GM15510 (cell line): ENCODE data around the gene SETD3.

Experiments
- POLR2A ChIP-seq: IDR thresholded peaks from 3 replicates; pipeline ENCODE4 v1.6.1; 2011; ENCODE audit warnings: borderline replicate concordance; ENCODE audit not compliant: insufficient read length; ENCODE audit errors: extremely low read depth

Gene SETD3

GRCh38 chr14:99389174-99389826 lies 91.4 kb downstream of the SETD3 start:
- no peak for TF ChIP-seq POLR2A

GRCh38 chr14:99388286-99388685 lies 92.4 kb downstream of the SETD3 start:
- no peak for TF ChIP-seq POLR2A

- TF ChIP-seq POLR2A = no peak
These were observed 92.8 kb downstream of the SETD3 start for GRCh38 chr14:99387880-99388279.

GRCh38 chr14:99384450-99385417 lies 95.9 kb downstream of the SETD3 start:
- no peak for TF ChIP-seq POLR2A

- TF ChIP-seq POLR2A = no peak
These were observed 96.9 kb downstream of the SETD3 start for GRCh38 chr14:99383472-99384449.

GRCh38 chr14:99382781-99383471 lies 97.7 kb downstream of the SETD3 start:
- no peak for TF ChIP-seq POLR2A

GRCh38 chr14:99382071-99382470 lies 98.6 kb downstream of the SETD3 start:
- no peak for TF ChIP-seq POLR2A

GRCh38 chr14:99381688-99382060 lies 99.0 kb downstream of the SETD3 start:
- no peak for TF ChIP-seq POLR2A

GRCh38 chr14:99380991-99381687 lies 99.5 kb downstream of the SETD3 start:
- no peak for TF ChIP-seq POLR2A

GRCh38 chr14:99380402-99380801 lies 100.3 kb downstream of the SETD3 start:
- no peak for TF ChIP-seq POLR2A

GRCh38 chr14:99378782-99379214 lies 101.9 kb downstream of the SETD3 start:
- TF ChIP-seq POLR2A = no peak

GRCh38 chr14:99377951-99378350 lies 102.7 kb downstream of the SETD3 start:
- TF ChIP-seq POLR2A = no peak

- no peak for TF ChIP-seq POLR2A
These were observed 105.7 kb downstream of the SETD3 start for GRCh38 chr14:99374964-99375363.

- TF ChIP-seq POLR2A = no peak
These were observed 116.9 kb downstream of the SETD3 start for GRCh38 chr14:99363616-99364290.

- no peak for TF ChIP-seq POLR2A
These were observed 117.6 kb downstream of the SETD3 start for GRCh38 chr14:99363051-99363450.
